H1 (cell line): ENCODE measurements around the gene SLC5A2.

Source experiments
- JUND ChIP-seq: IDR thresholded peaks from 2 replicates; pipeline ENCODE4 v1.6.1; 2011; ENCODE audit warnings: mild to moderate bottlenecking, improper control_type of control experiment, low read length
- TF ChIP-seq, protein P1 (sequence below), 3 experiments: IDR thresholded peaks; 1 replicate in 2 of 3; 2 replicates in 1 of 3; pipeline versions ENCODE4 v1.5.1 to v1.6.1; 2011; ENCODE audit warnings: low read length in 3 of 3, mild to moderate bottlenecking in 3 of 3, inconsistent platforms in 2 of 3, low read depth in 1 of 3, moderate library complexity in 1 of 3; ENCODE audit not compliant: insufficient read depth in 1 of 3; ENCODE audit errors: control extremely low read depth in 1 of 3

- TF ChIP-seq, protein P1, sequence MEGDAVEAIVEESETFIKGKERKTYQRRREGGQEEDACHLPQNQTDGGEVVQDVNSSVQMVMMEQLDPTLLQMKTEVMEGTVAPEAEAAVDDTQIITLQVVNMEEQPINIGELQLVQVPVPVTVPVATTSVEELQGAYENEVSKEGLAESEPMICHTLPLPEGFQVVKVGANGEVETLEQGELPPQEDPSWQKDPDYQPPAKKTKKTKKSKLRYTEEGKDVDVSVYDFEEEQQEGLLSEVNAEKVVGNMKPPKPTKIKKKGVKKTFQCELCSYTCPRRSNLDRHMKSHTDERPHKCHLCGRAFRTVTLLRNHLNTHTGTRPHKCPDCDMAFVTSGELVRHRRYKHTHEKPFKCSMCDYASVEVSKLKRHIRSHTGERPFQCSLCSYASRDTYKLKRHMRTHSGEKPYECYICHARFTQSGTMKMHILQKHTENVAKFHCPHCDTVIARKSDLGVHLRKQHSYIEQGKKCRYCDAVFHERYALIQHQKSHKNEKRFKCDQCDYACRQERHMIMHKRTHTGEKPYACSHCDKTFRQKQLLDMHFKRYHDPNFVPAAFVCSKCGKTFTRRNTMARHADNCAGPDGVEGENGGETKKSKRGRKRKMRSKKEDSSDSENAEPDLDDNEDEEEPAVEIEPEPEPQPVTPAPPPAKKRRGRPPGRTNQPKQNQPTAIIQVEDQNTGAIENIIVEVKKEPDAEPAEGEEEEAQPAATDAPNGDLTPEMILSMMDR (IDR thresholded peaks at IDR 0.05; ENCODE audit: control extremely low read depth in 1 of 3, insufficient read depth in 1 of 3, low read depth in 1 of 3, low read length in 3 of 3), result peak; percentile 29 to 34 (median 32); a peak in 3 of 4 replicates
- no peak for TF ChIP-seq JUND
Observed at GRCh38 chr16:31458844-31459686, 23.9 kb upstream of the SLC5A2 start, which contains the start of gene ARMC5.
